ENCODE measurements around the gene DPY19L1. TPM values are rescaled to one million over a fixed set of nuclear protein-coding genes. Genes with fewer than 3 reads are reported as not detected.

The DPY19L1 gene
- 40.0 and 63.1 TPM in 2 replicates for total RNA-seq

GRCh38 chr7:35037211-35037525 lies at the start of gene DPY19L1:
DPY19L1 (minus strand) TSS chr7:35037485; CDS start chr7:35037394, 91 bp downstream.

Other genes with a start within 250 kb of the DPY19L1 start
- gene TBX20, start 216.6 kb upstream of the DPY19L1 start, total RNA-seq = not detected in 2 replicates